M059J (cell line): ENCODE data around the gene MPC2. TPM values are rescaled to one million over a fixed set of nuclear protein-coding genes. Genes with fewer than 3 reads are reported as not detected.

Experiments used
- DNase-seq: peaks from one replicate; pipeline ENCODE4 v3.0.0-alpha.2; 2012; ENCODE audit warnings: low read depth
- total RNA-seq: library from RNA; depleted of rRNA; stranded (reverse); fragments of >200 nt; shearing (Covaris generic); gene quantifications from 2 replicates; pipeline ENCODE4 v1.2.3, GENCODE V29; 2014; rRNA removed

The MPC2 gene
- 91.3 and 99.4 TPM in 2 replicates for total RNA-seq

- DNase-seq: peak; percentile 89
Measured at GRCh38 chr1:167936930-167937708, at the start of gene MPC2. Gene MPC2 (minus strand): TSS chr1:167937072. CDS start chr1:167935841, 1,231 bp downstream.

GRCh38 chr1:167984886-167985489 lies 48.1 kb upstream of the MPC2 start:
- peak; percentile 9 for DNase-seq

- no peak for DNase-seq
Measured at GRCh38 chr1:167983797-167984420, 47.0 kb upstream of the MPC2 start.

GRCh38 chr1:167981933-167982332 lies 45.1 kb upstream of the MPC2 start:
- peak; percentile 68 for DNase-seq

GRCh38 chr1:167977245-167977644 lies 40.4 kb upstream of the MPC2 start:
- no peak for DNase-seq

GRCh38 chr1:167974698-167975097 lies 37.8 kb upstream of the MPC2 start:
- no peak for DNase-seq

- no peak for DNase-seq
Measured at GRCh38 chr1:167973832-167974231, 37.0 kb upstream of the MPC2 start.

GRCh38 chr1:167968569-167968968 lies 31.7 kb upstream of the MPC2 start:
- DNase-seq: no peak

GRCh38 chr1:167966050-167966449 lies 29.2 kb upstream of the MPC2 start:
- no peak for DNase-seq

GRCh38 chr1:167964646-167965045 lies 27.8 kb upstream of the MPC2 start:
- no peak for DNase-seq

- peak; percentile 36 for DNase-seq
Measured at GRCh38 chr1:167957710-167958109, 20.8 kb upstream of the MPC2 start.

- DNase-seq: peak; percentile 32
Measured at GRCh38 chr1:167955915-167956314, 19.0 kb upstream of the MPC2 start.

- DNase-seq: no peak
Measured at GRCh38 chr1:167950569-167950968, 13.7 kb upstream of the MPC2 start.

- DNase-seq: no peak
Measured at GRCh38 chr1:167949785-167950184, 12.9 kb upstream of the MPC2 start.

- no peak for DNase-seq
Measured at GRCh38 chr1:167947733-167948132, 10.9 kb upstream of the MPC2 start.

- no peak for DNase-seq
Measured at GRCh38 chr1:167943541-167943940, 6.7 kb upstream of the MPC2 start.

- no peak for DNase-seq
Measured at GRCh38 chr1:167940264-167940663, 3.4 kb upstream of the MPC2 start.

GRCh38 chr1:167938080-167938636 lies 1.3 kb upstream of the MPC2 start:
- no peak for DNase-seq

GRCh38 chr1:167937709-167938010 lies 788 bp upstream of the MPC2 start:
- no peak for DNase-seq

- peak; percentile 99 for DNase-seq
Measured at GRCh38 chr1:167936068-167936929, 573 bp downstream of the MPC2 start, which contains the start of gene DCAF6. Gene DCAF6 (plus strand): TSS chr1:167936683. CDS start chr1:167936912, 229 bp downstream.

GRCh38 chr1:167935216-167936067 lies 1.4 kb downstream of the MPC2 start:
- DNase-seq: peak; percentile 73
